ENCODE data around the gene CYP2E1.
"Not testable (repeated sequence)": the region's sequence is repeated elsewhere in the genome, so short reads cannot be mapped to it uniquely, and the experiment has no call there.

CYP2E1 gene

GRCh38 chr10:133536198-133536597, 9.0 kb downstream of the CYP2E1 start:
- TF ChIP-seq CTCF (IDR thresholded peaks at IDR 0.05; ENCODE audit: extremely low read depth, insufficient read depth, missing control alignments) = no peak
- no peak for DNase-seq (ENCODE audit: low spot score)
- in situ Hi-C loops (cut with MboI; ENCODE audit: low pct_unique_long_range_greater_than_20kb, low sequenced_read_pairs, unreplicated experiment) = no loop called here

GRCh38 chr10:133537546-133538545, 10.7 kb downstream of the CYP2E1 start:
- no peak for TF ChIP-seq CTCF (IDR thresholded peaks at IDR 0.05; ENCODE audit: extremely low read depth, insufficient read depth, missing control alignments)
- in situ Hi-C loops (cut with MboI; ENCODE audit: low pct_unique_long_range_greater_than_20kb, low sequenced_read_pairs, unreplicated experiment) = no loop called here
- no peak for DNase-seq (ENCODE audit: low spot score)

- in situ Hi-C loops (cut with MboI; ENCODE audit: low pct_unique_long_range_greater_than_20kb, low sequenced_read_pairs, unreplicated experiment) = not testable (repeated sequence)
These were observed 14.3 kb downstream of the CYP2E1 start for GRCh38 chr10:133541441-133541975.

GRCh38 chr10:133544506-133544905, 17.3 kb downstream of the CYP2E1 start:
- DNase-seq (ENCODE audit: low spot score) = no peak
- TF ChIP-seq CTCF (IDR thresholded peaks at IDR 0.05; ENCODE audit: extremely low read depth, insufficient read depth, missing control alignments) = no peak
- in situ Hi-C loops (cut with MboI; ENCODE audit: low pct_unique_long_range_greater_than_20kb, low sequenced_read_pairs, unreplicated experiment) = no loop called here

More at GRCh38 chr10:133541441-133541975, 14.3 kb downstream of the CYP2E1 start:
- DNase-seq (ENCODE audit: low spot score) = not testable (repeated sequence)

GRCh38 chr10:133554600-133554999, 27.4 kb downstream of the CYP2E1 start:
- no peak for DNase-seq (ENCODE audit: low spot score)
- no peak for TF ChIP-seq CTCF (IDR thresholded peaks at IDR 0.05; ENCODE audit: extremely low read depth, insufficient read depth, missing control alignments)
- in situ Hi-C loops (cut with MboI; ENCODE audit: low pct_unique_long_range_greater_than_20kb, low sequenced_read_pairs, unreplicated experiment) = no loop called here

- TF ChIP-seq CTCF (IDR thresholded peaks at IDR 0.05; ENCODE audit: extremely low read depth, insufficient read depth, missing control alignments) = no peak
- in situ Hi-C loops (cut with MboI; ENCODE audit: low pct_unique_long_range_greater_than_20kb, low sequenced_read_pairs, unreplicated experiment) = no loop called here
- DNase-seq (ENCODE audit: low spot score) = no peak
These were observed 28.4 kb downstream of the CYP2E1 start for GRCh38 chr10:133555521-133555920.

GRCh38 chr10:133557381-133557780, 30.2 kb downstream of the CYP2E1 start:
- no peak for TF ChIP-seq CTCF (IDR thresholded peaks at IDR 0.05; ENCODE audit: extremely low read depth, insufficient read depth, missing control alignments)
- in situ Hi-C loops (cut with MboI; ENCODE audit: low pct_unique_long_range_greater_than_20kb, low sequenced_read_pairs, unreplicated experiment) = no loop called here
- DNase-seq (ENCODE audit: low spot score) = no peak

All from GM13977 (cell line).